Measurements from ENCODE around the gene PIBF1.

DNA sequence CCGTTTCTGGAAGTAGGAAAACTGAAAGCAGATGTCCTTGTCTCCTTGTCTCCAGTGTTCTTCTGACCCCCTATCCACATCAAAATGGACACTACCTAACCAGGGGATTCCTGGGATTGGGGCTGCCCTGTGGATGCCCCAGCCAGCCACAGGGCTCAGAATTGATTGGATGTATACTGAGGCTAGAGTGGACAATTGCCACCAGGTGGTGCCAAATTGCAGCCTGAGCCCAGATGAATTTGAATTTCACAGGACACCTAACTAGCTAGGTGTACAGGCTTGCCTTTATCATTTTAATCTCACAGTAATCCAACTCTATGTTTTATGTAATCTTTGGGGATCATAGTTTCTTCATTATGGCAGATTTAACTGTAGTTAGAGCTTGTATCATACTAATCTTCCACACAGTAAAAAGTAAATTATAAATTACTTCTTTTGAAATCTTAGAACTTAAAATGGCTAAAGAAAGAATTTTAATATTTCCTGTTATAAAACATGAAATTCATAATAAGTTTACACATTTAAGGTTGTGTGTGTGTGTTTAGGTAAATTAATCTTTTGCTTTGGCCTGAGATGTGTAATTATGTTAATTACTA is 58.0 kb downstream of the PIBF1 start:
- TF ChIP-seq CTCF (IDR thresholded peaks at IDR 0.05): peak in 4 of 6 experiments; percentile 54 to 84 (median 80)
- TF ChIP-seq POLR2A (IDR thresholded peaks at IDR 0.05): no peak
